ENCODE results near the gene ZSWIM1.

The ZSWIM1 gene

GRCh38 chr20:45880988-45881788 lies at the start of gene ZSWIM1:
Gene ZSWIM1, plus strand, starts transcription at chr20:45881227. Its CDS starts 1,366 bp downstream, at chr20:45882593.
- DNase-seq, result peak; percentile 92

DNA sequence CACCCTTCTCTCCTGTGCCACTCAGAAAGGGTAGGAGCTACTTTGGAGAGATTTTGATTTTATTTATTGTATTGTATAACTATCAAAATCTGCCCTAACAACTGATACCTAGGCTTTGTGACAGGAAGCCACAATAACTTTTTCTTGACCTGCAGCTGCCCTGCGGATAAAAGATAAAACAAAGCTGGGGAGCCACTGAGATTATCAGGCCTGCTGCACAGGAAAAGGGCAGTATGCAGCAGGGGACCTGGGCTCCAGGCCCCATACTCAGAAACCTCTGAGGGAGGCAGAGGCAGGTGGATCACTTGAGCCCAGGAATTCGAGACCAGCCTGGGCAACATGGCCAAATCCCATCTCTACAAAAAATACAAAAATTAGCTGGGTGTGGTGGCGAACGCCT lies 48.4 kb upstream of the ZSWIM1 start:
- no peak for DNase-seq

DNA sequence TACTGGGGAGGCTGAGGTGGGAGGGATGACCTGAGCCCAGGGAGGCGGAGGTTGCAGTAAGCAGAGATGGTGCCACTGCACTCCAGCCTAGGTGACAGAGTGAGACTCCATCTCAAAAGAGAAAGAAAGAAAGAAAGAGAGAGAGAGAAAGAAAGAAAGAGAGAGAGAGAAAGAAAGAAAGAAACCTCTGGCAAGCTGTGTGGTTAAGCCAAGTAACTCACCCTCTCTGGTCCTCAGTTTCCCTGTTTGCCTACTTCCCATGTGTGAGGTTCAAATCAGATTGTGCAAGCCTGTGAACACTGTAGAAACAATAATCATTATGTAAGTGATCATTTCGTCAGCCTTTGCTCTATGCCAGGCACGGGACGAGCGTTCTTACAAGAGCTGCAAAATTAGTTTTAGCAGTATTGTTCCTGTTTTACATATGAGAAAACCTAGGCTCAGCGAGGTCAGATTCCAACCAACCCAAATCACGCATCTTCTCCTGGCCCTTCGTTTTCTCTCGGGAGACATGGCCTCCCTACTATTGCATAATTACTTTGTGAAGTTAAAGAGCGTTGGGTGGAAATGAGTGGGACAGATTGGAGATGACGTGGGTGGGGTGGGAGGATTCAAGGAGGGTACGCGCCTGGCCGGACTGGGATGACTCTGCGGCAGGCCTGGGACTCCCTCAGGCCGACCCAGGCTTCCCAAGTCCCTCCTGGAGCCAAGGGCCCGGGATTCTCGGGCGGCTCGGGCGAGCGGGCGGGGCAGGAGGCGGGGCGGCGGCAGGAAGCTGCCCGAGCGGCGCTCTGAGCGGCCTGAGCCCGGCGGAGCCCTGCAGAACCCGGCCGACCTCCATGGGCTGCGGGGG lies 47.8 kb upstream of the ZSWIM1 start, which contains the start of gene SNX21:
Gene SNX21, plus strand, starts transcription at position 770 of the 853 bp plus-strand sequence. CDS start 121 bp downstream, outside the sequence.
- DNase-seq, result no peak

- no peak for DNase-seq
Measured at GRCh38 chr20:45833883-45834796, 46.9 kb upstream of the ZSWIM1 start.

DNA sequence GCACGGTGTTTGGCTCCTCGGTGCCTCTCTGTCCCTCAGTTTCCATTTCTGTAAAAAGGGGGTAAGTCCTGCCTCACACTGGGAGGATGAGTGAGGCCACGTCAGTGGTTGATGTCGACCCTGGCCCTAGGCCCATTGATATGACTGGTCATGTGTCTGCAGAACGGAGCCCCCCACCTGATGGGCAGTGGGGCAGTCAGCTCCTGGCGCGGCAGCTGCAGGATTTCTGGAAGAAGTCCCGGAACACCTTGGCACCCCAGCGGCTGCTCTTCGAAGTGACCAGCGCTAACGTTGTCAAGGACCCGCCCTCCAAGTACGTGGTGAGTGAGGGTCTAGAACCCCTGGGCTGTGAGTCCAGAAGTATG lies 46.2 kb upstream of the ZSWIM1 start:
- DNase-seq, result no peak

DNA sequence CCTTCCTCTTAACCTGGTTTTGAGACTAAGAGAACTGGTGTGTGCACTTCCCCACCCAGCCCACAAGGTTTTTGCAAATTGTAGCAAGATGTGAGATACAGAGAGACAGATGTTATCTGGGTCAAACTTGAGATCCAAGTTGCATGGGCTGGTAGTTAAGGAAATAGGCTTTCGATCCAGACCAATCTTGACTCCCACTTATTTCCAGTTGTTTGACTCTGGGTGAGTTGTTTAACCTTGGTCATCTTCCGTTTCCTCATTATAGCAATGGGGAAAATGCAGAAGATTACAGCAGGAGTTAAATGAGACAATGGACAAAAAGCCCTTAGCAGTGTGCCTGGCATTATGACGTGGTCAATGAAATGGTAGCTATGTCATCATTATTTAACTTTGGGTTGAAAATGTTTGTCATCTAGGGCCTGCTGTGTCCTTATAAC lies 45.7 kb upstream of the ZSWIM1 start:
- no peak for DNase-seq

GRCh38 chr20:45835825-45836224 lies 45.2 kb upstream of the ZSWIM1 start:
- DNase-seq, result no peak

GRCh38 chr20:45836841-45837240 lies 44.2 kb upstream of the ZSWIM1 start:
- DNase-seq, result no peak

DNA sequence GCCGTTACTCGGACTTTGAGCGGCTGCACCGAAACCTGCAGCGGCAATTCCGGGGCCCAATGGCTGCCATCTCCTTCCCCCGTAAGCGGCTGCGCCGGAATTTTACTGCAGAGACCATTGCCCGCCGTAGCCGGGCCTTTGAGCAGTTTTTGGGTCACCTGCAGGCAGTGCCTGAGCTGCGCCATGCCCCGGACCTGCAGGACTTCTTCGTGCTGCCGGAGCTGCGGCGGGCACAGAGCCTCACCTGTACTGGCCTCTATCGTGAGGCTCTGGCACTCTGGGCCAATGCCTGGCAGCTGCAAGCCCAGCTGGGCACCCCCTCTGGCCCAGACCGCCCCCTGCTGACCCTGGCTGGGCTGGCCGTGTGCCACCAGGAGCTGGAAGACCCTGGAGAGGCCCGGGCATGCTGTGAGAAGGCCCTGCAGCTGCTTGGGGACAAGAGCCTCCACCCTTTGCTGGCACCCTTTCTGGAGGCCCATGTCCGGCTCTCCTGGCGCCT lies 40.3 kb upstream of the ZSWIM1 start:
- DNase-seq, result no peak

DNA sequence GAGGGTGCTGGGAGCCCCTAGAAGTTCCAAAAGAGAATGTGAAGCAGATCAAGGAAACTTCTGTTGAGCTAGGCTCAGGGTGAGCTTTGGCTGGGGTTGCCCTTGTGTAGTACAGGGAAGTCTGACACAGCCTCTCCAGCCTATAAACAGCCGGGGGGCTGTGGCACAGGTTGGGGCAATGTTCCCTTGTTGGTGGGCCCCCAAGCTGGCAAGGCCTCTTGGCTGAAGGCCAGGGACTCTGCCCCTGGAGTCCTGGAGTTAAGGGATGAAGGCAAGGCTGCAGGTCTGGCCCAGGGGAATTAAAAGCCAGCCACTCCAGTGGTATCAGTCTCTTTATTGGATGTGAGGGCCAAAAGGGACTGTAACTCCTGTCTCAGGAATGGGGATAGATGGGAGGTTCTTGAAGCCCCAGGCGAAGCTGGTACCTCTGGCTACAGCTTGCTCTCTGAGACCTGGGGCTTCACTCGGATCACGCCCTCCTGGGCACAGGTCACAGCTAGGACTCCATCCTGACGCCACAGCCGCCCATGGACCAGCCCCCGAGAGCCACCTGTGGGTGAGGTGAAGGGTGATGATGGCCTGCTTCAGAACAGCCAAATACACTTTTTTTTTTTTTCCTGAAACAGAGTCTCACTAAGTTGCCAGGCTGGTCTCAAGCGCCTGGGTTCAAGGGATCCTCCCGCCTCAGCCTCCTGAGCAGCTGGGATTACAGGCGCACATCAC lies 39.5 kb upstream of the ZSWIM1 start:
- DNase-seq, result no peak

GRCh38 chr20:45842169-45842812 lies 38.7 kb upstream of the ZSWIM1 start:
- DNase-seq, result no peak

- DNase-seq, result no peak
Measured at GRCh38 chr20:45843506-45843905, 37.5 kb upstream of the ZSWIM1 start.

- no peak for DNase-seq
Measured at GRCh38 chr20:45845452-45845851, 35.6 kb upstream of the ZSWIM1 start.

GRCh38 chr20:45848421-45848820 lies 32.6 kb upstream of the ZSWIM1 start:
- no peak for DNase-seq

DNA sequence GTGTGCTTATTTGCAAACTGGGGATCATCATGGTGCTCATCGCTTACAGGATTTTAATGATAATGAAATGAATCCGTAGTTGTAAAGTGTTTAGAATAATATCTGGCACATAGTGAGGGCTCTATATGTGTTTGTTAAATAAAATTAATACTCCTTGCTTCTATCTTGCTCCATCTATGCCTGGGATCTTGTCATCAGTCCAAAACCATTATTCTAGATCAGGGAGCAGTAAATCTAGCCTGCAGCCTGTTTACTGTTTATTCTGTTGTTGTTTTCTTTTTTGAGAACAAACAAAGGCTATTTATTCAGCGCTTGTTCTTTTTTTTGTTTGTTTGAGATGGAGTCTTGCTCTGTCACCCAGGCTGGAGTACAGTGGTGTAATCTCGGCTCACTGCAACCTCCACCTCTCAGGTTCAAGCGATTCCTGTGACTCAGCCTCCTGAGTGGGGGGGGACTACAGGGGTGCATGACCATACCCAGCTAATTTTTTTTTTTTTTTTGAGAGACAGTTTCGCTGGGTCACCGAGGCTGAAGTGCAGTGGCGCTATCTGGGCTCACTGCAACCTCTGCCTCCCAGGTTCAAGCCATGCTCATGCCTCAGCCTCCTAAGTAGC lies 32.0 kb upstream of the ZSWIM1 start:
- no peak for DNase-seq

- no peak for DNase-seq
Measured at GRCh38 chr20:45850238-45850637, 30.8 kb upstream of the ZSWIM1 start.

GRCh38 chr20:45850926-45851325 lies 30.1 kb upstream of the ZSWIM1 start:
- no peak for DNase-seq

DNA sequence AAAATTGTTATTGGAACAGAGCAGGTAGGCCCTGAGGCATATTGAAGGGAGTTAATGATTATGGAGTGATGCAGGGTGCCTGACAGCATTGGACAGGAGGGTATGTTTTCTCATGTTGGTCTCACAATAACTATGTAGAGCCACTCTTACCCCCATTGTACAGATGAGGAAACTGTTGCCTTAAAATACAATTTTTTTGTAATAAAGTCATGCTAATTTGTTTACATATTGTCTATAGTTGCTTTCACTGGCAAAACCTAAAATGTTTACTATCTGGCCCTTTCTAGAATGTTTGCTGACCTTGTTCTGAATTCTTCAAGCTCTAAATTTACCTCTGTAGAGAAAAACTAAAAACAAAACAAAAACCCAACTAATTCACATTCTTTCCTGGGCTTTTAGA lies 29.5 kb upstream of the ZSWIM1 start:
- no peak for DNase-seq

DNA sequence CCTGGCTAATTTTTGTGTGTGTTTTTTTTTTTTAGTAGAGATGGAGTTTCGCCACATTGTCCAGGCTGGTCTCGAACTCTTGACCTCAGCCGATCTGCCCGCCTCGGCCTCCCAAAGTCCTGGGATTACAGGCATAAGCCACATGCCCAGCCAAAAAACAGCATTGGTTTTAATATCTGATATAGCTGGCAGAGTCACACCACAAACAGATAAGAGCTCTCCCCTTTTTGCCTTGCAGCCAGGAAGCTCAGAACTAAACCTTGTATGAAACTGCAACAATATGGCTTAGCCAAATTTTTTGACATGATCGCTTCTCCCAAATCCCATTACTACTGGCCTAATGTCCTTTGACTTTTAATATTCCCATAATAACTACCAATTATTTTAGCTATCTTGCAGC lies 28.7 kb upstream of the ZSWIM1 start:
- DNase-seq, result no peak

DNA sequence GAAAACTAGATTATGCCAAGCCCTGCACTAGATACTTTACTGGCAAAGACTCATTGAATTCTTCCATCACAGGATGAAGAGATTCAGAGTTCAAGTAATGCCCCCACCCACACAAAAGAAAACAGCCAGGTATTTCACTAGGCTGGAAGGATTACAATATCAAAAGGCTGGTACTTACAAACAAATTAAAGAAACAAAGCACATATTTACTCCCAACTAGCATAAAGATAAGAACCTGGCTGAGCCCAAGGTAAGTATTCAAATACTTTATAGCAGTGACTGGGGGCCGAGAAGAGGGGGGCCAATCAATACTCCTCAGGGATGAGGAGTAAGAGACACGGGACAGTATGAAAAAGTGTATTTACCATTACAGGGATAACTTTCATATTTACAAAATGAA lies 27.5 kb upstream of the ZSWIM1 start:
- DNase-seq, result no peak

Measured in NCI-H2107 (cell line).